SK-N-SH (cell line): ENCODE measurements around the gene NAPB.

ENCODE experiments used
- CHD2 ChIP-seq: fragments of 150-350 bp; IDR thresholded peaks from 2 replicates; pipeline ENCODE4 v1.6.1; 2018; ENCODE audit warnings: low read length; ENCODE audit not compliant: partially characterized antibody
- CTCF ChIP-seq: fragments of 200-600 bp; sonication (generic); IDR thresholded peaks from 2 replicates; pipeline ENCODE4 v1.6.1; 2017; ENCODE audit warnings: antibody characterized with exemption, mild to moderate bottlenecking, moderate library complexity
- FOXM1 ChIP-seq: IDR thresholded peaks from 2 replicates; pipeline ENCODE4 v1.4.0; 2012; ENCODE audit warnings: low read depth, mild to moderate bottlenecking
- GABPA ChIP-seq: IDR thresholded peaks from 2 replicates; pipeline ENCODE4 v1.4.0; 2012; ENCODE audit warnings: low read depth, mild to moderate bottlenecking
- IRF3 ChIP-seq: fragments of 150-350 bp; IDR thresholded peaks from 2 replicates; pipeline ENCODE4 v1.6.1; 2016; ENCODE audit warnings: mild to moderate bottlenecking, low read depth, low read length
- MAX ChIP-seq: IDR thresholded peaks from 2 replicates; pipeline ENCODE4 v1.4.0; 2012; ENCODE audit warnings: low read depth
- MXI1 ChIP-seq: IDR thresholded peaks from 2 replicates; pipeline ENCODE4 v1.6.1; 2012; ENCODE audit warnings: mild to moderate bottlenecking, low read depth, low read length, improper control_type of control experiment
- RCOR1 ChIP-seq: fragments of 150-350 bp; IDR thresholded peaks from 2 replicates; pipeline ENCODE4 v1.6.1; 2017; ENCODE audit warnings: antibody characterized with exemption, low read length
- SIN3A ChIP-seq: IDR thresholded peaks from 2 replicates; pipeline ENCODE4 v1.6.1; 2012; ENCODE audit warnings: low read depth, mild to moderate bottlenecking, low read length, moderate library complexity, borderline replicate concordance
- SMC3 ChIP-seq: IDR thresholded peaks from 2 replicates; pipeline ENCODE4 v1.6.1; 2012; ENCODE audit warnings: low read depth, low read length, improper control_type of control experiment
- TAF1 ChIP-seq: IDR thresholded peaks from 2 replicates; pipeline ENCODE4 v1.6.1; 2012; ENCODE audit warnings: low read depth, mild to moderate bottlenecking, low read length, moderate library complexity, borderline replicate concordance

- no peak for TF ChIP-seq CTCF
- TF ChIP-seq IRF3, result no peak
- no peak for TF ChIP-seq RCOR1
- no peak for TF ChIP-seq MAX
- TF ChIP-seq CHD2, result no peak
- no peak for TF ChIP-seq SIN3A
- no peak for TF ChIP-seq GABPA
- TF ChIP-seq FOXM1, result no peak
- TF ChIP-seq TAF1, result no peak
- TF ChIP-seq SMC3, result no peak
- TF ChIP-seq MXI1, result no peak
Measured at GRCh38 chr20:23346002-23346401, 75.3 kb downstream of the NAPB start.
